Astrocyte (in vitro differentiated cells and primary cell): ENCODE data around the gene FSTL4. TPM values are rescaled to one million over a fixed set of nuclear protein-coding genes. Genes with fewer than 3 reads are reported as not detected.

ENCODE experiments used
- DNase-seq: peaks from one replicate; pipeline ENCODE4 v3.0.0-alpha.2; 2010; ENCODE audit warnings: low read depth
- FAIRE-seq: peaks from 2 replicates; lab custom pipeline; 2011; peaks lifted over from hg19 to GRCh38; lab: Jason Lieb, UNC
- H2AFZ ChIP-seq: 2 replicates; pipeline ENCODE4 v1.6.0; 2012; ENCODE audit warnings: low read depth, low read length, inconsistent platforms
- H3K27ac ChIP-seq: 2 replicates; pipeline ENCODE4 v1.5.1; 2011; ENCODE audit warnings: low read depth, low read length, inconsistent platforms
- H3K27me3 ChIP-seq: 2 replicates; pipeline ENCODE4 v1.6.0; 2011; ENCODE audit warnings: low read length, inconsistent platforms; ENCODE audit not compliant: insufficient read depth
- H3K36me3 ChIP-seq: 2 replicates; pipeline ENCODE4 v1.5.1; 2011; ENCODE audit warnings: low read length, inconsistent platforms; ENCODE audit not compliant: insufficient read depth
- H3K4me1 ChIP-seq: 2 replicates; pipeline ENCODE4 v1.5.1; 2011; ENCODE audit warnings: low read length, inconsistent platforms; ENCODE audit not compliant: insufficient read depth
- H3K4me2 ChIP-seq: 2 replicates; pipeline ENCODE4 v1.6.0; 2012; ENCODE audit warnings: low read length, inconsistent platforms
- H3K4me3 ChIP-seq: 2 replicates; pipeline ENCODE4 v1.5.1; 2011; ENCODE audit warnings: low read depth, mild to moderate bottlenecking, low read length, inconsistent platforms; ENCODE audit not compliant: insufficient read depth
- H3K79me2 ChIP-seq: 2 replicates; pipeline ENCODE4 v1.6.0; 2012; ENCODE audit warnings: mild to moderate bottlenecking, low read length, inconsistent platforms; ENCODE audit not compliant: insufficient read depth
- H3K9ac ChIP-seq: 2 replicates; pipeline ENCODE4 v1.6.0; 2012; ENCODE audit warnings: mild to moderate bottlenecking, low read length, inconsistent platforms
- H3K9me3 ChIP-seq: 2 replicates; pipeline ENCODE4 v1.5.1; 2012; ENCODE audit warnings: low read depth, mild to moderate bottlenecking, low read length, inconsistent platforms; ENCODE audit not compliant: insufficient read depth
- H4K20me1 ChIP-seq: 2 replicates; pipeline ENCODE4 v1.6.0; 2012; ENCODE audit warnings: low read length, inconsistent platforms; ENCODE audit not compliant: insufficient read depth
- H3K27ac Mint-ChIP-seq: one replicate; pipeline ENCODE4 v1.8.0; 2021; ENCODE audit warnings: mild to moderate bottlenecking, mixed read lengths; ENCODE audit not compliant: unreplicated experiment
- H3K27me3 Mint-ChIP-seq: one replicate; pipeline ENCODE4 v1.8.0; 2021; ENCODE audit warnings: low read depth, mixed read lengths; ENCODE audit not compliant: unreplicated experiment
- H3K36me3 Mint-ChIP-seq: one replicate; pipeline ENCODE4 v1.8.0; 2021; ENCODE audit warnings: low read depth, mixed read lengths; ENCODE audit not compliant: unreplicated experiment
- H3K4me1 Mint-ChIP-seq: one replicate; pipeline ENCODE4 v1.8.0; 2021; ENCODE audit warnings: low read depth, mixed read lengths; ENCODE audit not compliant: unreplicated experiment
- H3K4me3 Mint-ChIP-seq: one replicate; pipeline ENCODE4 v1.8.0; 2021; ENCODE audit warnings: mild to moderate bottlenecking, moderate library complexity, mixed read lengths; ENCODE audit not compliant: unreplicated experiment
- H3K9me3 Mint-ChIP-seq: one replicate; pipeline ENCODE4 v1.8.0; 2021; ENCODE audit warnings: mild to moderate bottlenecking, mixed read lengths; ENCODE audit not compliant: unreplicated experiment
- CTCF ChIP-seq: IDR thresholded peaks from 2 replicates; pipeline ENCODE4 v1.5.1; 2011; ENCODE audit warnings: low read depth, mild to moderate bottlenecking, inconsistent platforms, low read length, moderate library complexity; ENCODE audit not compliant: insufficient read depth
- EZH2 ChIP-seq: IDR thresholded peaks from 2 replicates; pipeline ENCODE4 v1.6.1; 2012; ENCODE audit warnings: mild to moderate bottlenecking, low read length, inconsistent platforms; ENCODE audit not compliant: insufficient read depth
- total RNA-seq: library from RNA; stranded (reverse); gene quantifications from 2 replicates; pipeline ENCODE4 v1.2.1, GENCODE V29; 2021

Gene FSTL4
- total RNA-seq, 1 donor from 2014 or later = not detected

GRCh38 chr5:133386662-133387061, 225.7 kb downstream of the FSTL4 start:
- no peaks in the 10 kb centered on the region for H4K20me1 ChIP-seq
- H2AFZ ChIP-seq = no peak overlapping the region
- no peak overlapping the region for H3K4me3 ChIP-seq
- no peaks in the 10 kb centered on the region for H3K9me3 ChIP-seq
- H3K4me1 Mint-ChIP-seq = no peaks in the 10 kb centered on the region
- TF ChIP-seq CTCF (no peak), EZH2 (no peak)
- H3K9ac ChIP-seq = no peak overlapping the region
- no peak overlapping the region for H3K4me2 ChIP-seq
- peaks cover 20% of the 10 kb centered on the region for H3K27me3 ChIP-seq
- H3K36me3 Mint-ChIP-seq = no peaks in the 10 kb centered on the region
- no peak overlapping the region for H3K4me3 Mint-ChIP-seq
- H3K4me1 ChIP-seq = no peaks in the 10 kb centered on the region
- DNase-seq = no peak
- no peaks in the 10 kb centered on the region for H3K9me3 Mint-ChIP-seq
- H3K36me3 ChIP-seq = no peaks in the 10 kb centered on the region
- no peak for FAIRE-seq
- no peak overlapping the region for H3K27ac Mint-ChIP-seq
- H3K27me3 Mint-ChIP-seq = peaks cover 80% of the 10 kb centered on the region
- H3K27ac ChIP-seq = no peak overlapping the region
- no peaks in the 10 kb centered on the region for H3K79me2 ChIP-seq

DNA sequence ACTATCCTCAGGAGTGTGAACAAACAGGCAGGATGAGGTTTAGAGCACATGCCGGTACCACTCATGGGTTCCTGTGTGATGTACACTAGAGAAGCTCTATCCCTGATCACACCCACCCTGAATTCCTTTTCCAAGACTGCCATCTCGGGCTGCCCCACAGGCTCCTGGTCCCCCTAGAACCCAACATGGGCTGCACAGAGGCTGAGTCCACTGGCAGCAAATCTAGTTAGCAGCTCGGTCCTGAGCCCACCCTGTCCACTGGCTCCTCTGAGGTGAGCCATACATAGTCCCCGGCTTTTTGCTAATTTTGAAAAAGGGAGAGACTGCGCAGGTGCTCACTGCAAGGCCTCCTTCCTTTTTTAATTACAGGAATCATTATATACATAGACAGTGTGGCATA, 227.0 kb downstream of the FSTL4 start:
- no peaks in the 10 kb centered on the region for H3K79me2 ChIP-seq
- no peaks in the 10 kb centered on the region for H3K9me3 Mint-ChIP-seq
- no peak for FAIRE-seq
- peaks cover 71% of the 10 kb centered on the region for H3K27me3 Mint-ChIP-seq
- H3K4me3 ChIP-seq = no peak overlapping the region
- H3K27ac ChIP-seq = no peak overlapping the region
- H3K36me3 Mint-ChIP-seq = no peaks in the 10 kb centered on the region
- H4K20me1 ChIP-seq = no peaks in the 10 kb centered on the region
- no peak for TF ChIP-seq CTCF
- TF ChIP-seq EZH2 = no peak
- H3K9ac ChIP-seq = no peak overlapping the region
- no peak overlapping the region for H3K4me2 ChIP-seq
- no peak overlapping the region for H3K4me3 Mint-ChIP-seq
- H3K36me3 ChIP-seq = no peaks in the 10 kb centered on the region
- no peaks in the 10 kb centered on the region for H3K4me1 Mint-ChIP-seq
- no peaks in the 10 kb centered on the region for H3K4me1 ChIP-seq
- H3K27me3 ChIP-seq = peaks cover 20% of the 10 kb centered on the region
- DNase-seq = no peak
- H3K9me3 ChIP-seq = no peaks in the 10 kb centered on the region
- no peak overlapping the region for H3K27ac Mint-ChIP-seq
- H2AFZ ChIP-seq = no peak overlapping the region

DNA sequence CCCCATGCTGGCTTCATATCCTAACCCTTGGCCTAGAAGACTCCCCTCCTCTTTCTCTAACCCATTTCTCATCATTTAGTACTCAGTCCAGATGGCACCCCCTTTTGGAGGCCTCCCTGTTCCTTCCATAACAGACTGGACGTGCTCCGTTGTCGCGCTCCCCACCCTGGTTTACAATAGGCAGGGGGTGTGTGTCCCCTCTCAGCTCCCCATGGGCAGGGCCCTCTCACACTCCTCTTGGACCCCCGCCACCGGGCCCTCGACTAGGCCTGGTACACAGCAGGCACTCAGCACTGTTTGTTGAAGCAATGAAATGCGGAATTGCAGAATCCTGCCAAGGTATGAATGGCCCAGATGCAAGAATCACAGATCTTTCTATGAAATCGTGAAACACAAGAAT, 227.4 kb downstream of the FSTL4 start:
- Histone ChIP-seq H3K27ac (no peak overlapping the region), H3K9ac (no peak overlapping the region), H4K20me1 (no peaks in the 10 kb centered on the region), H3K9me3 (no peaks in the 10 kb centered on the region), H3K4me3 (no peak overlapping the region), H3K4me2 (no peak overlapping the region), H3K27me3 (peaks cover 19% of the 10 kb centered on the region), H3K4me1 (no peaks in the 10 kb centered on the region), H3K79me2 (no peaks in the 10 kb centered on the region), H3K36me3 (no peaks in the 10 kb centered on the region), H2AFZ (no peak overlapping the region)
- Mint-ChIP-seq H3K9me3 (no peaks in the 10 kb centered on the region), H3K27ac (no peak overlapping the region), H3K4me3 (no peak overlapping the region), H3K27me3 (peaks cover 66% of the 10 kb centered on the region), H3K4me1 (no peaks in the 10 kb centered on the region), H3K36me3 (no peaks in the 10 kb centered on the region)
- no peak for TF ChIP-seq EZH2
- TF ChIP-seq CTCF = no peak
- FAIRE-seq = no peak
- DNase-seq = no peak
